Testis (tissue), 2 donors: ENCODE results near the gene STK33.

Experiments used
- POLR2A ChIP-seq: fragments of 450-650 bp; IDR thresholded peaks from one replicate; pipeline ENCODE4 v1.6.1; 2017; ENCODE audit warnings: antibody characterized with exemption, mild to moderate bottlenecking, moderate library complexity
- TF ChIP-seq, protein P1 (sequence below), 3 experiments: fragments of 450-650 bp in 2 of 3; fragments of 200-600 bp in 1 of 3; sonication (generic) in 1 of 3; IDR thresholded peaks; one replicate each; pipeline ENCODE4 v1.5.1; 2016 to 2019; ENCODE audit warnings: antibody characterized with exemption in 3 of 3, mild to moderate bottlenecking in 2 of 3, moderate library complexity in 1 of 3

DNA sequence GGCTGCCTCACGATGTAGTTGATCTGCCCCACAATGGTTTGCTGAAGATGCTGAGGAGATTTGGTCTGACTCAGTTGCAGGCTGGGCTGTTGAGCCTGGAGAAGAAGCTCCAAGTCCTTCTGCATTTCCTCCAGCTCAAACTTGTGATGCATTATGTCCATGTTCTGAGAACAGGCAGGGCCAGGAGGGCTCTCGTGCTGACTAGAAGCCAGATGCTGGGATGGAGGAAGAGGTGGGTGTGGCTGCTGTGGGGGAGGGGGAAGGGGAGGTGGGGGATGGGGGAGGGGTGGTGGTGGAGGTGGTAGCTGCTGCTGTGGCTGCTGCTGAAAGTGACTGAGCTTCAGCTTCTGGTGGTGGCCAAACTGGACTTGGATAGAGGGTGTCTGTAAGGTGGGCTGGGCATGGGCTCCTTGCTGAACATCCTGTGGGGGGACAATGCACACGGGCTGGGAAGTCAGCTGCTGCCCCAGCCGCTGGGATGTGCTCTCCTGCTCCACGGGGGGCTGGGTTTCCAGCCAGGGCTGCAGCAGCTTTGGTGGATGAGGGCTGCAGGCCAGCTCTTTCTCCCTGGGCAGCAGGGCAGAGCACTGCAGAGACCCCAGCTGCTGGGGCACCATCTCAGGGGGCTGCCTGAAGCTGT lies 46.4 kb upstream of the STK33 start:
- TF ChIP-seq, protein P1, sequence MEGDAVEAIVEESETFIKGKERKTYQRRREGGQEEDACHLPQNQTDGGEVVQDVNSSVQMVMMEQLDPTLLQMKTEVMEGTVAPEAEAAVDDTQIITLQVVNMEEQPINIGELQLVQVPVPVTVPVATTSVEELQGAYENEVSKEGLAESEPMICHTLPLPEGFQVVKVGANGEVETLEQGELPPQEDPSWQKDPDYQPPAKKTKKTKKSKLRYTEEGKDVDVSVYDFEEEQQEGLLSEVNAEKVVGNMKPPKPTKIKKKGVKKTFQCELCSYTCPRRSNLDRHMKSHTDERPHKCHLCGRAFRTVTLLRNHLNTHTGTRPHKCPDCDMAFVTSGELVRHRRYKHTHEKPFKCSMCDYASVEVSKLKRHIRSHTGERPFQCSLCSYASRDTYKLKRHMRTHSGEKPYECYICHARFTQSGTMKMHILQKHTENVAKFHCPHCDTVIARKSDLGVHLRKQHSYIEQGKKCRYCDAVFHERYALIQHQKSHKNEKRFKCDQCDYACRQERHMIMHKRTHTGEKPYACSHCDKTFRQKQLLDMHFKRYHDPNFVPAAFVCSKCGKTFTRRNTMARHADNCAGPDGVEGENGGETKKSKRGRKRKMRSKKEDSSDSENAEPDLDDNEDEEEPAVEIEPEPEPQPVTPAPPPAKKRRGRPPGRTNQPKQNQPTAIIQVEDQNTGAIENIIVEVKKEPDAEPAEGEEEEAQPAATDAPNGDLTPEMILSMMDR (IDR thresholded peaks at IDR 0.05) = no peak
- no peak for TF ChIP-seq POLR2A
